Fibroblast of lung (primary cell): ENCODE results near the gene AGAP1. TPM values are rescaled to one million over a fixed set of nuclear protein-coding genes. Genes with fewer than 3 reads are reported as not detected.

Experiments
- DNase-seq, 2 donors: peaks; one replicate each; pipeline versions ENCODE4 v3.0.0 to v3.0.0-alpha.2; 2010; ENCODE audit warnings: low read depth in 2 of 2
- H2AFZ ChIP-seq: 2 replicates; pipeline ENCODE4 v1.5.1; 2012; ENCODE audit warnings: low read length, control low read depth, inconsistent platforms
- H3K27ac ChIP-seq: 2 replicates; pipeline ENCODE4 v1.5.1; 2011; ENCODE audit warnings: low read length, control low read depth; ENCODE audit not compliant: insufficient read depth
- H3K27me3 ChIP-seq: 2 replicates; pipeline ENCODE4 v1.5.1; 2011; ENCODE audit warnings: mild to moderate bottlenecking, low read length; ENCODE audit not compliant: control insufficient read depth, insufficient read depth
- H3K36me3 ChIP-seq: 2 replicates; pipeline ENCODE4 v1.5.1; 2011; ENCODE audit warnings: low read length; ENCODE audit not compliant: control insufficient read depth, insufficient read depth
- H3K4me1 ChIP-seq: 2 replicates; pipeline ENCODE4 v1.5.1; 2011; ENCODE audit warnings: low read length; ENCODE audit not compliant: control insufficient read depth, insufficient read depth; ENCODE audit errors: extremely low read depth
- H3K4me2 ChIP-seq: 2 replicates; pipeline ENCODE4 v1.5.1; 2011; ENCODE audit warnings: low read length, control low read depth; ENCODE audit not compliant: insufficient read depth; ENCODE audit errors: extremely low read depth
- H3K4me3 ChIP-seq, 4 experiments: fragments of 200-600 bp in 1 of 4; sonication (generic) in 1 of 4; replicated peaks in 1 of 4; 2 replicates each; pipeline ENCODE4 v1.5.1; 2011 to 2016; ENCODE audit warnings: low read length in 4 of 4, low read depth in 3 of 4, mild to moderate bottlenecking in 3 of 4, control low read depth in 2 of 4, inconsistent platforms in 1 of 4, mixed read lengths in 1 of 4; ENCODE audit not compliant: insufficient read depth in 1 of 4; ENCODE audit errors: control extremely low read depth in 1 of 4
- H3K79me2 ChIP-seq: 2 replicates; pipeline ENCODE4 v1.5.1; 2012; ENCODE audit warnings: mild to moderate bottlenecking, low read length, inconsistent platforms; ENCODE audit not compliant: control insufficient read depth, insufficient read depth
- H3K9ac ChIP-seq: 2 replicates; pipeline ENCODE4 v1.5.1; 2011; ENCODE audit warnings: mild to moderate bottlenecking, low read length, control low read depth; ENCODE audit not compliant: insufficient read depth
- H3K9me3 ChIP-seq: 2 replicates; pipeline ENCODE4 v1.5.1; 2012; ENCODE audit warnings: low read depth, low read length; ENCODE audit not compliant: control insufficient read depth, insufficient read depth
- H4K20me1 ChIP-seq: 2 replicates; pipeline ENCODE4 v1.5.1; 2011; ENCODE audit warnings: low read length; ENCODE audit not compliant: control insufficient read depth, insufficient read depth; ENCODE audit errors: extremely low read depth
- EZH2 ChIP-seq: IDR thresholded peaks from 2 replicates; pipeline ENCODE4 v1.5.1; 2012; ENCODE audit warnings: low read length, control low read depth, mild to moderate bottlenecking; ENCODE audit errors: missing control alignments
- polyA plus RNA-seq, 2 donors: library from polyadenylated mRNA; depleted of rRNA in 1 of 2; stranded (reverse) in 1 of 2; unstranded in 1 of 2; fragments of >200 nt; gene quantifications; 2 replicates each; pipeline ENCODE4 v1.2.1, GENCODE V29; 2011 to 2012; ENCODE audit warnings: missing spikeins in 1 of 2
- total RNA-seq: library from RNA; depleted of rRNA; stranded (reverse); fragments of >200 nt; gene quantifications from 2 replicates; pipeline ENCODE4 v1.2.1, GENCODE V29; 2014
- TF ChIP-seq, protein P1 (sequence below), 2 donors: IDR thresholded peaks in 1 of 2; conservative IDR thresholded peaks in 1 of 2; 1 replicate in 1 of 2; 2 replicates in 1 of 2; pipeline ENCODE4 v1.5.1; 2011 to 2012; ENCODE audit warnings: low read length in 2 of 2, control low read depth in 1 of 2, inconsistent platforms in 1 of 2, low read depth in 1 of 2, mild to moderate bottlenecking in 1 of 2

AGAP1 gene
- total and polyA plus RNA-seq, 2 donors (not counting 1 experiment from before 2014, with no cell fraction given): 10.6 to 14.0 TPM

DNA sequence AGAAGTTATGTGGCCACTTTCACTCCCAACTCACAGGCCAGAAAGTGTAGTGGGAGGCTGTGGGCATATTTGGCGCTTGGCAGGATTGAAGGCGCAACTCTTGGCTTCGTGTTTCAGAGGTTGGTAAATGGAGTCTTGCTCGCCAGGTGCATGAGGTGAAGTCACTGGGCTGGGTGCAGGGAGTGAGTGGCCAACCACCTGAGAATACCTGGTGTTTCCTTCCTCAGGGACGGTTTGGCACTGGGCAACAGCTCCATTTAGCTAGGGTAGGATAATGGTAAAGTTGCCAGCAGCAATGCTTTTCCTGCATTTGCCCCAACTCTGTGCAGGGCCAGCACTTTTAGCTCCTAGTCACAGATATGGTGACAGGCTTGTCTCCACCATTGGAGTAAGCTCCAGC is 115.9 kb downstream of the AGAP1 start:
- Histone ChIP-seq H3K27me3 (no peaks in the 10 kb centered on the region), H3K4me2 (no peak overlapping the region), H3K9ac (no peak overlapping the region), H2AFZ (no peak overlapping the region), H4K20me1 (no peaks in the 10 kb centered on the region), H3K27ac (no peak overlapping the region), H3K4me3 (no peak overlapping the region), H3K36me3 (no peaks in the 10 kb centered on the region), H3K79me2 (peaks cover 24% of the 10 kb centered on the region), H3K4me1 (peaks cover 18% of the 10 kb centered on the region), H3K9me3 (no peaks in the 10 kb centered on the region)
- no peak for DNase-seq
- no peak for TF ChIP-seq EZH2
- TF ChIP-seq, protein P1, sequence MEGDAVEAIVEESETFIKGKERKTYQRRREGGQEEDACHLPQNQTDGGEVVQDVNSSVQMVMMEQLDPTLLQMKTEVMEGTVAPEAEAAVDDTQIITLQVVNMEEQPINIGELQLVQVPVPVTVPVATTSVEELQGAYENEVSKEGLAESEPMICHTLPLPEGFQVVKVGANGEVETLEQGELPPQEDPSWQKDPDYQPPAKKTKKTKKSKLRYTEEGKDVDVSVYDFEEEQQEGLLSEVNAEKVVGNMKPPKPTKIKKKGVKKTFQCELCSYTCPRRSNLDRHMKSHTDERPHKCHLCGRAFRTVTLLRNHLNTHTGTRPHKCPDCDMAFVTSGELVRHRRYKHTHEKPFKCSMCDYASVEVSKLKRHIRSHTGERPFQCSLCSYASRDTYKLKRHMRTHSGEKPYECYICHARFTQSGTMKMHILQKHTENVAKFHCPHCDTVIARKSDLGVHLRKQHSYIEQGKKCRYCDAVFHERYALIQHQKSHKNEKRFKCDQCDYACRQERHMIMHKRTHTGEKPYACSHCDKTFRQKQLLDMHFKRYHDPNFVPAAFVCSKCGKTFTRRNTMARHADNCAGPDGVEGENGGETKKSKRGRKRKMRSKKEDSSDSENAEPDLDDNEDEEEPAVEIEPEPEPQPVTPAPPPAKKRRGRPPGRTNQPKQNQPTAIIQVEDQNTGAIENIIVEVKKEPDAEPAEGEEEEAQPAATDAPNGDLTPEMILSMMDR (conservative IDR thresholded peaks at IDR 0.05 in 1 of 2, IDR thresholded peaks at IDR 0.05 in 1 of 2; ENCODE audit: low read depth in 1 of 2, low read length in 2 of 2): no peak

- H3K79me2 ChIP-seq: peaks cover 24% of the 10 kb centered on the region
Measured at GRCh38 chr2:235610696-235611257, 116.9 kb downstream of the AGAP1 start.

DNA sequence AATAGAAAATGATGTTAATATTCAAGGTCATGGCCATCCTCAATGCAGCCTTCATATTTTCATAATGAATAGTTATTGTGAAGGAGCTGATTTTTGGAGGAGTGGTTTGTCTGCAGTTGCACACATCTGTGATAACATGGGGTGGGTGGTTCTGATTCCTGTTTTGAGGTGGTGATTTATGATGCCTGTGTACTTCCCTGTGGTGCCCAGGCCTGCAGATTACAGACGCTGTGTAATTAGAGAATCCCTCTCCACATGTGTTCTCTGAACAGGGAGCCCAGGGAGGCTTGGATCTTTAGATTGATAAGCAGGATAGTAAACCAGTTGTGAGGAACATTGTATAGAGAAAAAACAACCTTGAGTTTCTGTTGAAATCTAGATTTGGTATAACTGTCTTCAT is 117.5 kb downstream of the AGAP1 start:
- no peak for DNase-seq
- TF ChIP-seq EZH2: no peak
- TF ChIP-seq, protein P1 (conservative IDR thresholded peaks at IDR 0.05 in 1 of 2, IDR thresholded peaks at IDR 0.05 in 1 of 2; ENCODE audit: low read depth in 1 of 2, low read length in 2 of 2): no peak
- H4K20me1 ChIP-seq: no peaks in the 10 kb centered on the region
- H3K4me3 ChIP-seq: no peak overlapping the region
- H3K9me3 ChIP-seq: no peaks in the 10 kb centered on the region
- H2AFZ ChIP-seq: no peak overlapping the region
- peaks cover 24% of the 10 kb centered on the region for H3K79me2 ChIP-seq
- H3K4me2 ChIP-seq: no peak overlapping the region
- no peak overlapping the region for H3K27ac ChIP-seq
- no peaks in the 10 kb centered on the region for H3K36me3 ChIP-seq
- no peaks in the 10 kb centered on the region for H3K27me3 ChIP-seq
- H3K4me1 ChIP-seq: peaks cover 12% of the 10 kb centered on the region
- no peak overlapping the region for H3K9ac ChIP-seq

More at GRCh38 chr2:235610696-235611257, 116.9 kb downstream of the AGAP1 start:
- TF ChIP-seq, protein P1 (conservative IDR thresholded peaks at IDR 0.05 in 1 of 2, IDR thresholded peaks at IDR 0.05 in 1 of 2; ENCODE audit: low read depth in 1 of 2, low read length in 2 of 2): no peak
- TF ChIP-seq EZH2: no peak
- peaks cover 16% of the 10 kb centered on the region for H3K4me1 ChIP-seq
- H3K27me3 ChIP-seq: no peaks in the 10 kb centered on the region
- H3K4me2 ChIP-seq: no peak overlapping the region
- no peak overlapping the region for H3K27ac ChIP-seq
- no peaks in the 10 kb centered on the region for H3K9me3 ChIP-seq
- no peaks in the 10 kb centered on the region for H4K20me1 ChIP-seq
- no peak overlapping the region for H3K4me3 ChIP-seq
- H3K36me3 ChIP-seq: no peaks in the 10 kb centered on the region
- no peak overlapping the region for H3K9ac ChIP-seq
- no peak overlapping the region for H2AFZ ChIP-seq
- no peak for DNase-seq
